ENCODE measurements around the gene CHPT1. TPM values are rescaled to one million over a fixed set of nuclear protein-coding genes. Genes with fewer than 3 reads are reported as not detected.

CHPT1 gene
- polyA plus RNA-seq, 1 of the 3 experiments (the other 2 are of a cell fraction) = 12.0 TPM

- POLR2A ChIA-PET = no interaction called here
- Histone ChIP-seq H3K79me2 (ENCODE audit: insufficient read depth) (no peaks in the 10 kb centered on the region), H3K4me1 (ENCODE audit: control insufficient read depth in 1 of 2, insufficient read depth in 2 of 2, low read depth in 1 of 2, low read length in 1 of 2) (no peaks in the 10 kb centered on the region), H3K27me3 (ENCODE audit: insufficient read depth) (no peaks in the 10 kb centered on the region), H3K4me2 (no peak overlapping the region), H3K9me3 (no peaks in the 10 kb centered on the region), H2AFZ (ENCODE audit: low read depth) (no peak overlapping the region), H3K9ac (no peak overlapping the region), H3K9me2 (no peaks in the 10 kb centered on the region), H3F3A (replicated peaks; ENCODE audit: insufficient read depth) (peaks cover 8% of the 10 kb centered on the region), H4K20me1 (ENCODE audit: insufficient read depth) (no peaks in the 10 kb centered on the region), H3K27ac (ENCODE audit: low read depth in 2 of 2, low read length in 1 of 2) (no peak overlapping the region), H3K4me3 (ENCODE audit: low read depth in 2 of 2, low read length in 1 of 2) (no peak overlapping the region), H3K36me3 (replicated peaks in 1 of 2; ENCODE audit: control insufficient read depth in 1 of 2, insufficient read depth in 2 of 2, low read length in 1 of 2) (peaks cover 2 to 6% of the 10 kb centered on the region in 2 experiments)
- WGBS (ENCODE audit: low lambda C conversion rate) = 78% methylated on average over 4 of the region's 4 CpGs
- TF ChIP-seq MEF2A (IDR thresholded peaks at IDR 0.05; ENCODE audit: borderline replicate concordance, low read depth) (no peak), SIN3A (IDR thresholded peaks at IDR 0.05; ENCODE audit: borderline replicate concordance, low read depth, low read length) (no peak), FOXJ3 (CRISPR knock-in tag; IDR thresholded peaks at IDR 0.05) (no peak), TCF12 (IDR thresholded peaks at IDR 0.05) (no peak), EP300 (IDR thresholded peaks at IDR 0.05; ENCODE audit: borderline replicate concordance in 1 of 2, low read depth in 1 of 2, low read length in 1 of 2) (no peak), NRF1 (IDR thresholded peaks at IDR 0.05; ENCODE audit: low read depth, low read length) (no peak), NFIC (IDR thresholded peaks at IDR 0.05; ENCODE audit: borderline replicate concordance) (no peak)
- CTCF ChIA-PET = interaction anchor here (3.1 to 6.7 kb wide), 2 partner anchors 53 to 61 kb away, joined by 16 to 44 read pairs; partner anchors contain the start of gene GNPTAB
- no peak for DNase-seq
Observed at GRCh38 chr12:101777978-101778377, 80.5 kb downstream of the CHPT1 start.

Small RNA genes within 50 kb of the gene (small RNA-seq; reads per million reads assigned to genes)
- 0 reads per million in 7 experiments for gene RNU6-101P
- 0 reads per million in 7 experiments for gene RNY1P16

Other genes starting within 250 kb of the CHPT1 start
- gene SPIC, start 222.3 kb upstream of the CHPT1 start, polyA plus RNA-seq (2012; rRNA removed) = not detected in 2 replicates
- gene MYBPC1, start 102.7 kb upstream of the CHPT1 start, polyA plus RNA-seq (2012; rRNA removed) = not detected in 2 replicates
- 0.06 and 0.07 TPM in 2 replicates for gene SYCP3, start 41.8 kb downstream of the CHPT1 start, polyA plus RNA-seq (2012; rRNA removed)
- 18.8 and 25.1 TPM in 2 replicates for gene GNPTAB, start 133.3 kb downstream of the CHPT1 start, polyA plus RNA-seq (2012; rRNA removed)
- 37.4 and 61.1 TPM in 2 replicates for gene DRAM1, start 179.9 kb downstream of the CHPT1 start, polyA plus RNA-seq (2012; rRNA removed)

Measured in SK-N-SH (cell line).